Measurements from ENCODE around the gene WWOX. TPM values are rescaled to one million over a fixed set of nuclear protein-coding genes. Genes with fewer than 3 reads are reported as not detected.

Gene WWOX
- total and polyA plus RNA-seq, 2 of the 8 experiments (the other 6 are each of a cell fraction or from before 2014, with no cell fraction given): 5.4 to 16.7 TPM

GRCh38 chr16:78817200-78817739, 717.8 kb downstream of the WWOX start:
- no peak overlapping the region for H2BK120ac ChIP-seq (replicated peaks; ENCODE audit: low read depth, low read length)
- H2AK5ac ChIP-seq (ENCODE audit: low read depth, low read length): no peak overlapping the region
- no peaks in the 10 kb centered on the region for H3K79me1 ChIP-seq (ENCODE audit: low read depth, low read length)
- H2AFZ ChIP-seq (ENCODE audit: low read length): no peak overlapping the region
- H4K20me1 ChIP-seq (replicated peaks in 1 of 2; ENCODE audit: control insufficient read depth in 1 of 2, insufficient read depth in 2 of 2, low read length in 2 of 2): no peaks in the 10 kb centered on the region
- H2BK15ac ChIP-seq (ENCODE audit: low read length): no peak overlapping the region
- H3K4me3 ChIP-seq (ENCODE audit: extremely low read depth in 1 of 4, insufficient read depth in 2 of 4, low read depth in 3 of 4, low read length in 4 of 4): no peak overlapping the region
- TF ChIP-seq CHD1 (IDR thresholded peaks at IDR 0.05; ENCODE audit: low read depth, low read length) (no peak), BCL11A (IDR thresholded peaks at IDR 0.05; ENCODE audit: low read depth in 2 of 2, low read length in 2 of 2) (no peak)
- no peak overlapping the region for H3K18ac ChIP-seq (ENCODE audit: extremely low read depth, low read length)
- no peak overlapping the region for H3K9ac ChIP-seq (replicated peaks in 1 of 4; ENCODE audit: extremely low read depth in 1 of 4, low read depth in 3 of 4, low read length in 3 of 4)
- no peaks in the 10 kb centered on the region for H3K4me1 ChIP-seq (replicated peaks in 1 of 4; ENCODE audit: control insufficient read depth in 3 of 4, insufficient read depth in 4 of 4, low read length in 3 of 4)
- H3K23me2 ChIP-seq (ENCODE audit: low read depth, low read length): no peaks in the 10 kb centered on the region; the same call in 1 of the 2 replicates
- H2BK5ac ChIP-seq (ENCODE audit: low read depth, low read length): no peak overlapping the region
- no peak overlapping the region for H2BK12ac ChIP-seq (ENCODE audit: low read depth, low read length)
- DNase-seq (ENCODE audit: low read depth in 1 of 2, low spot score in 2 of 2) (no peak), FAIRE-seq (no peak)
- H3K9me3 ChIP-seq (ENCODE audit: insufficient read depth in 2 of 2, low read depth in 1 of 2, low read length in 1 of 2): no peaks in the 10 kb centered on the region
- H3K27ac ChIP-seq (ENCODE audit: low read depth, low read length): no peak overlapping the region
- no peak overlapping the region for H3K23ac ChIP-seq (ENCODE audit: insufficient read length)
- no peak overlapping the region for H4K91ac ChIP-seq (replicated peaks; ENCODE audit: insufficient read length, low read length)
- no peak overlapping the region for H3K56ac ChIP-seq (replicated peaks; ENCODE audit: insufficient read length, low read depth, low read length)
- H3K79me2 ChIP-seq (ENCODE audit: control insufficient read depth in 1 of 2, insufficient read depth in 2 of 2, low read length in 2 of 2): no peaks in the 10 kb centered on the region
- H3K14ac ChIP-seq (ENCODE audit: insufficient read length): no peak overlapping the region
- ChIA-PET CTCF (ENCODE audit: partially characterized antibody) (no interaction called here), POLR2A (ENCODE audit: partially characterized antibody) (no interaction called here)
- H3K36me3 ChIP-seq (ENCODE audit: control insufficient read depth in 2 of 4, insufficient read depth in 4 of 4, low read length in 3 of 4): no peaks in the 10 kb centered on the region
- no peak overlapping the region for H2BK20ac ChIP-seq (ENCODE audit: low read length)
- WGBS, 2 experiments (ENCODE audit: extremely low coverage in 1 of 2, insufficient coverage in 1 of 2, insufficient read length in 1 of 2, insufficient replicate concordance in 2 of 2, low coverage in 1 of 2, low lambda C conversion rate in 2 of 2, missing lambda C conversion rate in 1 of 2): 88% methylated on average over 6 of the region's 6 CpGs; no CpG with 5 or more reads in 1 of the 2 experiments
- no peak overlapping the region for H4K5ac ChIP-seq (ENCODE audit: insufficient read length, low read depth, low read length)
- no peak overlapping the region for H3K4me2 ChIP-seq (ENCODE audit: insufficient read depth in 1 of 2, low read depth in 2 of 2, low read length in 2 of 2)
- no peak overlapping the region for H4K8ac ChIP-seq (ENCODE audit: extremely low read depth, insufficient read depth, low read length)
- H3K27me3 ChIP-seq (replicated peaks in 1 of 4; ENCODE audit: control insufficient read depth in 3 of 4, extremely low read depth in 1 of 4, insufficient read depth in 3 of 4, low read length in 3 of 4): no peaks in the 10 kb centered on the region
- H3K4ac ChIP-seq (replicated peaks; ENCODE audit: insufficient read length, low read depth, low read length): no peak overlapping the region

Measured in H1 (cell line).